ENCODE data around the gene SLC33A1.
"Not testable (repeated sequence)": the region's sequence is repeated elsewhere in the genome, so short reads cannot be mapped to it uniquely, and the experiment has no call there.

DNA sequence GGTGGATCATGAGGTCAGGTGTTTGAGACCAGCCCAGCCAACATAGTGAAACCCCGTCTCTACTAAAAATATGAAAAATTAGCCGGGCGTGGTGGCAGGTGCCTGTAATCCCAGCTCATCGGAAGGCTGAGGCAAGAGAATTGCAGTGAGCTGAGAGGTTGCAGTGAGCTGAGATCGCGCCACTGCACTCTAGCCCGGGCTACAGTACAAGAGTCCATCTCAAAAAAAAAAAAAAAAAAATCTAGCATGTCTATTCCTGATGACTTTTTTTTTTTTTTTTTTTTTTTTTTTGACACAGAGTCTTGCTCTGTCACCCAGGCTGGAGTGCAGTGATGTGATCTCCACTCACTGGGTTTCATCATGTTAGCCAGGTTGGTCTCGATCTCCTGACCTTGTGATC is 32.1 kb upstream of the SLC33A1 start:
- TF ChIP-seq, protein P1, sequence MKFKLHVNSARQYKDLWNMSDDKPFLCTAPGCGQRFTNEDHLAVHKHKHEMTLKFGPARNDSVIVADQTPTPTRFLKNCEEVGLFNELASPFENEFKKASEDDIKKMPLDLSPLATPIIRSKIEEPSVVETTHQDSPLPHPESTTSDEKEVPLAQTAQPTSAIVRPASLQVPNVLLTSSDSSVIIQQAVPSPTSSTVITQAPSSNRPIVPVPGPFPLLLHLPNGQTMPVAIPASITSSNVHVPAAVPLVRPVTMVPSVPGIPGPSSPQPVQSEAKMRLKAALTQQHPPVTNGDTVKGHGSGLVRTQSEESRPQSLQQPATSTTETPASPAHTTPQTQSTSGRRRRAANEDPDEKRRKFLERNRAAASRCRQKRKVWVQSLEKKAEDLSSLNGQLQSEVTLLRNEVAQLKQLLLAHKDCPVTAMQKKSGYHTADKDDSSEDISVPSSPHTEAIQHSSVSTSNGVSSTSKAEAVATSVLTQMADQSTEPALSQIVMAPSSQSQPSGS (CRISPR knock-in tag; IDR thresholded peaks at IDR 0.05; ENCODE audit: borderline replicate concordance, low read depth): not testable (repeated sequence)
- TF ChIP-seq ZNF232 (CRISPR knock-in tag; IDR thresholded peaks at IDR 0.05): not testable (repeated sequence)
- TF ChIP-seq, protein P2, sequence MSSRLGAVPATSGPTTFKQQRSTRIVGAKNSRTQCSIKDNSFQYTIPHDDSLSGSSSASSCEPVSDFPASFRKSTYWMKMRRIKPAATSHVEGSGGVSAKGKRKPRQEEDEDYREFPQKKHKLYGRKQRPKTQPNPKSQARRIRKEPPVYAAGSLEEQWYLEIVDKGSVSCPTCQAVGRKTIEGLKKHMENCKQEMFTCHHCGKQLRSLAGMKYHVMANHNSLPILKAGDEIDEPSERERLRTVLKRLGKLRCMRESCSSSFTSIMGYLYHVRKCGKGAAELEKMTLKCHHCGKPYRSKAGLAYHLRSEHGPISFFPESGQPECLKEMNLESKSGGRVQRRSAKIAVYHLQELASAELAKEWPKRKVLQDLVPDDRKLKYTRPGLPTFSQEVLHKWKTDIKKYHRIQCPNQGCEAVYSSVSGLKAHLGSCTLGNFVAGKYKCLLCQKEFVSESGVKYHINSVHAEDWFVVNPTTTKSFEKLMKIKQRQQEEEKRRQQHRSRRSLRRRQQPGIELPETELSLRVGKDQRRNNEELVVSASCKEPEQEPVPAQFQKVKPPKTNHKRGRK (CRISPR knock-in tag; IDR thresholded peaks at IDR 0.05; ENCODE audit: borderline replicate concordance): not testable (repeated sequence)
- TF ChIP-seq, protein P3, sequence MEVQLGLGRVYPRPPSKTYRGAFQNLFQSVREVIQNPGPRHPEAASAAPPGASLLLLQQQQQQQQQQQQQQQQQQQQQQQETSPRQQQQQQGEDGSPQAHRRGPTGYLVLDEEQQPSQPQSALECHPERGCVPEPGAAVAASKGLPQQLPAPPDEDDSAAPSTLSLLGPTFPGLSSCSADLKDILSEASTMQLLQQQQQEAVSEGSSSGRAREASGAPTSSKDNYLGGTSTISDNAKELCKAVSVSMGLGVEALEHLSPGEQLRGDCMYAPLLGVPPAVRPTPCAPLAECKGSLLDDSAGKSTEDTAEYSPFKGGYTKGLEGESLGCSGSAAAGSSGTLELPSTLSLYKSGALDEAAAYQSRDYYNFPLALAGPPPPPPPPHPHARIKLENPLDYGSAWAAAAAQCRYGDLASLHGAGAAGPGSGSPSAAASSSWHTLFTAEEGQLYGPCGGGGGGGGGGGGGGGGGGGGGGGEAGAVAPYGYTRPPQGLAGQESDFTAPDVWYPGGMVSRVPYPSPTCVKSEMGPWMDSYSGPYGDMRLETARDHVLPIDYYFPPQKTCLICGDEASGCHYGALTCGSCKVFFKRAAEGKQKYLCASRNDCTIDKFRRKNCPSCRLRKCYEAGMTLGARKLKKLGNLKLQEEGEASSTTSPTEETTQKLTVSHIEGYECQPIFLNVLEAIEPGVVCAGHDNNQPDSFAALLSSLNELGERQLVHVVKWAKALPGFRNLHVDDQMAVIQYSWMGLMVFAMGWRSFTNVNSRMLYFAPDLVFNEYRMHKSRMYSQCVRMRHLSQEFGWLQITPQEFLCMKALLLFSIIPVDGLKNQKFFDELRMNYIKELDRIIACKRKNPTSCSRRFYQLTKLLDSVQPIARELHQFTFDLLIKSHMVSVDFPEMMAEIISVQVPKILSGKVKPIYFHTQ (CRISPR knock-in tag; IDR thresholded peaks at IDR 0.05): not testable (repeated sequence)

Measured in WTC11 (cell line).